Spleen (tissue), 11 donors: ENCODE data around the gene KCNMB1. TPM values are rescaled to one million over a fixed set of nuclear protein-coding genes. Genes with fewer than 3 reads are reported as not detected.
A peak's percentile ranks its signal among the peaks of the same experiment; 100 is the strongest.

Experiments used
- DNase-seq: peaks from one replicate; pipeline ENCODE4 v3.0.0-alpha.2; 2020
- H3K27ac ChIP-seq, 8 donors: fragments of 200-600 bp; sonication (generic) in 7 of 8; 1 replicate in 4 of 8; 2 replicates in 4 of 8; pipeline versions ENCODE4 v1.5.0 to v1.8.0; 2016 to 2021; ENCODE audit warnings: inconsistent platforms in 4 of 8, mild to moderate bottlenecking in 4 of 8, moderate library complexity in 1 of 8
- H3K27me3 ChIP-seq, 7 donors: fragments of 200-600 bp; sonication (generic) in 6 of 7; replicated peaks in 1 of 7; 1 replicate in 4 of 7; 2 replicates in 3 of 7; pipeline versions ENCODE4 v1.5.0 to v1.8.0; 2016 to 2021; ENCODE audit warnings: inconsistent platforms in 3 of 7, mild to moderate bottlenecking in 1 of 7
- H3K36me3 ChIP-seq, 6 donors: fragments of 200-600 bp; sonication (generic) in 5 of 6; 1 replicate in 4 of 6; 2 replicates in 2 of 6; pipeline versions ENCODE4 v1.5.0 to v1.8.0; 2016 to 2021; ENCODE audit warnings: inconsistent platforms in 2 of 6
- H3K4me1 ChIP-seq, 6 donors: fragments of 200-600 bp; sonication (generic) in 5 of 6; 1 replicate in 3 of 6; 2 replicates in 3 of 6; pipeline versions ENCODE4 v1.5.0 to v1.8.0; 2016 to 2021; ENCODE audit warnings: inconsistent platforms in 3 of 6
- H3K4me3 ChIP-seq, 8 donors: fragments of 200-600 bp; sonication (generic) in 7 of 8; 1 replicate in 4 of 8; 2 replicates in 4 of 8; pipeline versions ENCODE4 v1.5.0 to v1.8.0; 2016 to 2021; ENCODE audit warnings: inconsistent platforms in 4 of 8, mild to moderate bottlenecking in 4 of 8, moderate library complexity in 2 of 8
- H3K9me3 ChIP-seq, 8 donors: fragments of 200-600 bp; sonication (generic) in 7 of 8; 1 replicate in 4 of 8; 2 replicates in 4 of 8; pipeline versions ENCODE4 v1.5.0 to v1.8.0; 2016 to 2021; ENCODE audit warnings: inconsistent platforms in 4 of 8
- POLR2A ChIP-seq, 3 donors: fragments of 450-650 bp; IDR thresholded peaks; one replicate each; pipeline ENCODE4 v1.5.1; 2017; ENCODE audit warnings: antibody characterized with exemption in 3 of 3, mild to moderate bottlenecking in 1 of 3
- POLR2AphosphoS5 ChIP-seq, 3 donors: sonication (generic); formaldehyde crosslinking; IDR thresholded peaks; one replicate each; pipeline ENCODE4 v1.5.1; 2017; ENCODE audit warnings: antibody characterized with exemption in 3 of 3
- WGBS, 5 donors: extraction: QIAGEN DNeasy Blood & Tissue Kit in 3 of 5; methylation state at CpG; one replicate each; pipeline versions ENCODE4 v1.1.5 to v1.1.7; 2013 to 2018; 5-methylcytosine and 5-hydroxymethylcytosine counted together
- intact Hi-C: fragments of 100-400 bp; cut with DNase I; formaldehyde crosslinking; loops from one replicate; pipeline ENCODE4 v1.15.0; 2023; ENCODE audit warnings: low total_unique reads
- polyA plus RNA-seq, 3 donors: library from polyadenylated mRNA; stranded (reverse); fragments of 200-250 nt; gene quantifications; one replicate each; pipeline ENCODE4 v1.2.1, GENCODE V29; 2013
- total RNA-seq, 7 donors: library from RNA; depleted of rRNA in 3 of 7; stranded (reverse); fragments of >200 nt in 3 of 7; fragmentation: NEBNext Ultra II Directional in 4 of 7; extraction: Animal tissue kit (Norgen Biotek cat#: 25700) in 4 of 7; gene quantifications; one replicate each; pipeline versions ENCODE4 v1.1.0 to v1.2.1, GENCODE V29; 2016 to 2021
- TF ChIP-seq, protein P1 (sequence below), 11 experiments: fragments of 200-600 bp in 7 of 11; fragments of 450-650 bp in 4 of 11; sonication (generic) in 4 of 11; IDR thresholded peaks in 8 of 11; conservative IDR thresholded peaks in 3 of 11; 1 replicate in 7 of 11; 2 replicates in 4 of 11; pipeline versions ENCODE4 v1.4.0 to v1.8.0; 2016 to 2021; ENCODE audit warnings: antibody characterized with exemption in 11 of 11, inconsistent platforms in 4 of 11, mild to moderate bottlenecking in 1 of 11
- donor health status: healthy with polysubstance abuse.
- donor health status: DM: no; HTN: no; CAD: no; lungs with moderate emphysema.
- donor health status: DM: no; HTN: no; CAD: no.
- donor health status: Bipolar disorder and iron deficiency.
- donor health status: healthy.
- donor health status: DM: no; HTN: no; CAD: no.
- donor health status: DM: yes; HTN: yes; CAD: no.

The KCNMB1 gene
- total and polyA plus RNA-seq, 10 donors, result 0.13 to 2.2 (median 0.77) TPM

- intact Hi-C loops, result no loop called here
- peaks cover 0 to 39% (median 10%) of the 10 kb centered on the region in 6 donors for H3K4me1 ChIP-seq
- no peaks in the 10 kb centered on the region for H3K36me3 ChIP-seq
- no peak for TF ChIP-seq POLR2A (IDR thresholded peaks at IDR 0.05)
- no peak for TF ChIP-seq POLR2AphosphoS5 (IDR thresholded peaks at IDR 0.05)
- TF ChIP-seq, protein P1, sequence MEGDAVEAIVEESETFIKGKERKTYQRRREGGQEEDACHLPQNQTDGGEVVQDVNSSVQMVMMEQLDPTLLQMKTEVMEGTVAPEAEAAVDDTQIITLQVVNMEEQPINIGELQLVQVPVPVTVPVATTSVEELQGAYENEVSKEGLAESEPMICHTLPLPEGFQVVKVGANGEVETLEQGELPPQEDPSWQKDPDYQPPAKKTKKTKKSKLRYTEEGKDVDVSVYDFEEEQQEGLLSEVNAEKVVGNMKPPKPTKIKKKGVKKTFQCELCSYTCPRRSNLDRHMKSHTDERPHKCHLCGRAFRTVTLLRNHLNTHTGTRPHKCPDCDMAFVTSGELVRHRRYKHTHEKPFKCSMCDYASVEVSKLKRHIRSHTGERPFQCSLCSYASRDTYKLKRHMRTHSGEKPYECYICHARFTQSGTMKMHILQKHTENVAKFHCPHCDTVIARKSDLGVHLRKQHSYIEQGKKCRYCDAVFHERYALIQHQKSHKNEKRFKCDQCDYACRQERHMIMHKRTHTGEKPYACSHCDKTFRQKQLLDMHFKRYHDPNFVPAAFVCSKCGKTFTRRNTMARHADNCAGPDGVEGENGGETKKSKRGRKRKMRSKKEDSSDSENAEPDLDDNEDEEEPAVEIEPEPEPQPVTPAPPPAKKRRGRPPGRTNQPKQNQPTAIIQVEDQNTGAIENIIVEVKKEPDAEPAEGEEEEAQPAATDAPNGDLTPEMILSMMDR (IDR thresholded peaks at IDR 0.05 in 8 of 11, conservative IDR thresholded peaks at IDR 0.05 in 3 of 11), result no peak
- 63 to 87% (median 75%) methylated on average over 6 of the region's 6 CpGs for WGBS, 5 donors
- no peak overlapping the region for H3K27ac ChIP-seq
- DNase-seq, result no peak
- H3K9me3 ChIP-seq, result no peaks in the 10 kb centered on the region
- no peaks in the 10 kb centered on the region for H3K27me3 ChIP-seq
- no peak overlapping the region for H3K4me3 ChIP-seq
These were observed 17.9 kb upstream of the KCNMB1 start for GRCh38 chr5:170407062-170407461.

GRCh38 chr5:170405817-170406216 lies 16.6 kb upstream of the KCNMB1 start:
- H3K4me3 ChIP-seq, result no peak overlapping the region
- no peak for DNase-seq
- TF ChIP-seq POLR2AphosphoS5 (IDR thresholded peaks at IDR 0.05) (no peak), POLR2A (IDR thresholded peaks at IDR 0.05) (no peak)
- TF ChIP-seq, protein P1 (IDR thresholded peaks at IDR 0.05 in 8 of 11, conservative IDR thresholded peaks at IDR 0.05 in 3 of 11), result no peak
- H3K27ac ChIP-seq, result peak overlapping the region in 2 of 8 donors; percentile 4 to 24
- intact Hi-C loops, result no loop called here
- H3K36me3 ChIP-seq, result no peaks in the 10 kb centered on the region
- WGBS, 5 donors, result 11 to 38% (median 15%) methylated on average over 2 of the region's 2 CpGs
- peaks cover 0 to 3% (median 0%) of the 10 kb centered on the region in 8 donors for H3K9me3 ChIP-seq
- H3K27me3 ChIP-seq, result no peaks in the 10 kb centered on the region
- H3K4me1 ChIP-seq, result peaks cover 0 to 39% (median 9%) of the 10 kb centered on the region in 6 donors

DNA sequence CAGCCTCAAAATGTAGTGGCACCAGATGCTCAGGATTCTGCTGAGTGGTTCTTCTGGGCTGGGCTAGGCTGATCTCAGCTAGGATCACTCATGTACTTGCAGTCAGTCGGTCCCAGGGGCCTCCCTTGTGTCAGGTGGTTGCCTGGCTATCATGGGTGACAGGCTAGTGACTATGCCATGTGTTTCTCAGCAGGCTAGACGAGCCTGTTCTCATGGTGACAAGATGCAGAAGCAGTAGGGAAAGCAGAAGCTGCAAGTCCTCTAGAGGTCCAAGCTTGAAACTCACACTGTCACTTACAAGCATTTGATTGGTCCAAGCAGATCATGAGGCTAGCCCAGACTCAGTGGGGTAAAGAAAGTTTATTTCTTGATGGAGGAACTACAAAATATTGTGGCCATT lies 15.2 kb upstream of the KCNMB1 start:
- Histone ChIP-seq H3K4me3 (no peak overlapping the region), H3K36me3 (no peaks in the 10 kb centered on the region), H3K27me3 (no peaks in the 10 kb centered on the region), H3K9me3 (peaks cover 0 to 3% (median 0%) of the 10 kb centered on the region in 8 donors), H3K27ac (peak overlapping the region in 1 of 8 donors; percentile 42), H3K4me1 (peaks cover 0 to 26% (median 9%) of the 10 kb centered on the region in 6 donors)
- DNase-seq, result no peak
- TF ChIP-seq, protein P1 (IDR thresholded peaks at IDR 0.05 in 8 of 11, conservative IDR thresholded peaks at IDR 0.05 in 3 of 11), result no peak
- no peak for TF ChIP-seq POLR2A (IDR thresholded peaks at IDR 0.05)
- 25 to 39% (median 34%) methylated on average over 2 of the region's 2 CpGs for WGBS, 5 donors
- intact Hi-C loops, result no loop called here

GRCh38 chr5:170403675-170404074 lies 14.5 kb upstream of the KCNMB1 start:
- Histone ChIP-seq H3K4me1 (peaks cover 0 to 24% (median 9%) of the 10 kb centered on the region in 6 donors), H3K27ac (no peak overlapping the region), H3K36me3 (no peaks in the 10 kb centered on the region), H3K4me3 (no peak overlapping the region), H3K27me3 (no peaks in the 10 kb centered on the region), H3K9me3 (peaks cover 0 to 3% (median 0%) of the 10 kb centered on the region in 8 donors)
- 70 to 89% (median 84%) methylated on average over 4 of the region's 4 CpGs for WGBS, 5 donors
- no peak for DNase-seq
- TF ChIP-seq POLR2A (IDR thresholded peaks at IDR 0.05) (no peak), POLR2AphosphoS5 (IDR thresholded peaks at IDR 0.05) (no peak)
- TF ChIP-seq, protein P1 (IDR thresholded peaks at IDR 0.05 in 8 of 11, conservative IDR thresholded peaks at IDR 0.05 in 3 of 11), result no peak
- intact Hi-C loops, result no loop called here
